ENCODE results near the gene MPV17L2. TPM values are rescaled to one million over a fixed set of nuclear protein-coding genes. Genes with fewer than 3 reads are reported as not detected.

The MPV17L2 gene
- total RNA-seq, 1 donor from 2014 or later = 20.9 TPM

- no peak overlapping the region for H3K27ac Mint-ChIP-seq
- no peaks in the 10 kb centered on the region for H3K36me3 Mint-ChIP-seq (ENCODE audit: low read depth)
- peaks cover 43% of the 10 kb centered on the region for H3K27me3 Mint-ChIP-seq
- no peak overlapping the region for H3K4me3 Mint-ChIP-seq
- H3K4me1 Mint-ChIP-seq = peaks cover 4% of the 10 kb centered on the region
- peaks cover 6% of the 10 kb centered on the region for H3K9me3 Mint-ChIP-seq
- DNase-seq = no peak
- intact Hi-C loops (cut with micrococcal nuclease) = no loop called here
These were observed 39.7 kb downstream of the MPV17L2 start for GRCh38 chr19:18232540-18233223.

- H3K27ac Mint-ChIP-seq = no peak overlapping the region
- H3K36me3 Mint-ChIP-seq (ENCODE audit: low read depth) = no peaks in the 10 kb centered on the region
These were observed 40.3 kb downstream of the MPV17L2 start for GRCh38 chr19:18233224-18233825.

GRCh38 chr19:18234194-18234593 is 41.2 kb downstream of the MPV17L2 start:
- H3K36me3 Mint-ChIP-seq (ENCODE audit: low read depth) = no peaks in the 10 kb centered on the region
- H3K27ac Mint-ChIP-seq = no peak overlapping the region
- H3K4me1 Mint-ChIP-seq = peaks cover 4% of the 10 kb centered on the region
- intact Hi-C loops (cut with micrococcal nuclease) = no loop called here
- no peak for DNase-seq
- no peak overlapping the region for H3K4me3 Mint-ChIP-seq
- peaks cover 38% of the 10 kb centered on the region for H3K27me3 Mint-ChIP-seq
- H3K9me3 Mint-ChIP-seq = peaks cover 6% of the 10 kb centered on the region

More at GRCh38 chr19:18233224-18233825, 40.3 kb downstream of the MPV17L2 start:
- H3K9me3 Mint-ChIP-seq = peaks cover 6% of the 10 kb centered on the region
- no peak overlapping the region for H3K4me3 Mint-ChIP-seq
- DNase-seq = peak; percentile 91
- peaks cover 38% of the 10 kb centered on the region for H3K27me3 Mint-ChIP-seq
- H3K4me1 Mint-ChIP-seq = peaks cover 4% of the 10 kb centered on the region
- intact Hi-C loops (cut with micrococcal nuclease) = no loop called here

- H3K27me3 Mint-ChIP-seq = peaks cover 5% of the 10 kb centered on the region
- H3K4me3 Mint-ChIP-seq = no peak overlapping the region
- intact Hi-C loops (cut with micrococcal nuclease) = no loop called here
- no peaks in the 10 kb centered on the region for H3K4me1 Mint-ChIP-seq
- H3K36me3 Mint-ChIP-seq (ENCODE audit: low read depth) = no peaks in the 10 kb centered on the region
- DNase-seq = no peak
- H3K27ac Mint-ChIP-seq = no peak overlapping the region
- H3K9me3 Mint-ChIP-seq = no peaks in the 10 kb centered on the region
These were observed 46.3 kb downstream of the MPV17L2 start for GRCh38 chr19:18239303-18239702.

GRCh38 chr19:18245297-18245696 is 52.3 kb downstream of the MPV17L2 start:
- H3K4me3 Mint-ChIP-seq = no peak overlapping the region
- intact Hi-C loops (cut with micrococcal nuclease) = no loop called here
- H3K27ac Mint-ChIP-seq = no peak overlapping the region
- no peak for DNase-seq
- H3K9me3 Mint-ChIP-seq = no peaks in the 10 kb centered on the region
- H3K4me1 Mint-ChIP-seq = no peaks in the 10 kb centered on the region
- no peaks in the 10 kb centered on the region for H3K36me3 Mint-ChIP-seq (ENCODE audit: low read depth)
- H3K27me3 Mint-ChIP-seq = no peaks in the 10 kb centered on the region

Other genes with a start within 250 kb of the MPV17L2 start
- gene KCNN1, start 226.1 kb upstream of the MPV17L2 start, total RNA-seq = 0.62 TPM in 1 of 2 replicates, not detected in the other
- gene ARRDC2, start 185.0 kb upstream of the MPV17L2 start, total RNA-seq = 41.3 and 41.7 TPM in 2 replicates
- gene IL12RB1, start 106.3 kb upstream of the MPV17L2 start, total RNA-seq = 37.0 and 38.8 TPM in 2 replicates
- gene MAST3, start 95.4 kb upstream of the MPV17L2 start, total RNA-seq = 16.2 and 17.2 TPM in 2 replicates
- gene PIK3R2, start 40.1 kb upstream of the MPV17L2 start, total RNA-seq = 19.6 and 20.7 TPM in 2 replicates
- gene IFI30, start 19.4 kb upstream of the MPV17L2 start, total RNA-seq = 49.4 and 52.7 TPM in 2 replicates
- 9.6 and 10.3 TPM in 2 replicates for gene RAB3A, start 10.8 kb downstream of the MPV17L2 start, total RNA-seq
- gene PDE4C, start 33.2 kb downstream of the MPV17L2 start, total RNA-seq = 0.14 and 0.37 TPM in 2 replicates
- gene IQCN, start 81.2 kb downstream of the MPV17L2 start, total RNA-seq = 2.3 and 3.0 TPM in 2 replicates
- 382 and 413 TPM in 2 replicates for gene JUND, start 88.4 kb downstream of the MPV17L2 start, total RNA-seq
- gene LSM4, start 129.9 kb downstream of the MPV17L2 start, total RNA-seq = 217 and 225 TPM in 2 replicates
- 14.6 and 18.5 TPM in 2 replicates for gene PGPEP1, start 147.4 kb downstream of the MPV17L2 start, total RNA-seq
- 0.26 TPM in 1 of 2 replicates, not detected in the other for gene GDF15, start 192.9 kb downstream of the MPV17L2 start, total RNA-seq
- not detected in 2 replicates for gene LRRC25, start 204.4 kb downstream of the MPV17L2 start, total RNA-seq
- 154 TPM in 2 replicates for gene SSBP4, start 226.2 kb downstream of the MPV17L2 start, total RNA-seq
- 9.9 and 10.9 TPM in 2 replicates for gene ISYNA1, start 244.9 kb downstream of the MPV17L2 start, total RNA-seq

Data from activated CD4-positive, alpha-beta T cell treated with anti-CD3 and anti-CD28 coated beads, Interleukin-2, amount 10 ng/mL, durations not matched to agents 24 days and 14 days (primary cell).